ENCODE data around the gene PROX1. TPM values are rescaled to one million over a fixed set of nuclear protein-coding genes. Genes with fewer than 3 reads are reported as not detected.

Gene PROX1
- total and polyA plus RNA-seq, 2 donors (not counting 1 experiment from before 2014, with no cell fraction given): 0.24 to 3.8 TPM

- Histone ChIP-seq H3K9ac (ENCODE audit: low read length) (no peak overlapping the region), H3K9me3 (ENCODE audit: control extremely low read depth in 1 of 3, control insufficient read depth in 2 of 3, insufficient read depth in 1 of 3, low read length in 2 of 3) (peaks cover 3 to 45% (median 9%) of the 10 kb centered on the region in 3 donors), H3K4me3 (ENCODE audit: control extremely low read depth in 1 of 5, extremely low read depth in 1 of 5, insufficient read depth in 1 of 5, low read depth in 2 of 5, low read length in 4 of 5) (no peak overlapping the region), H3K27me3 (replicated peaks in 1 of 4; ENCODE audit: control extremely low read depth in 1 of 4, control insufficient read depth in 3 of 4, insufficient read depth in 4 of 4, low read length in 3 of 4) (peaks cover 0 to 87% (median 62%) of the 10 kb centered on the region in 4 experiments), H2AFZ (ENCODE audit: insufficient read depth, low read depth, low read length, poor library complexity, severe bottlenecking) (no peak overlapping the region), H3K36me3 (replicated peaks in 1 of 2; ENCODE audit: control extremely low read depth in 1 of 2, control insufficient read depth in 1 of 2, extremely low read depth in 1 of 2, insufficient read depth in 2 of 2, low read length in 1 of 2) (no peaks in the 10 kb centered on the region), H3K79me2 (ENCODE audit: control insufficient read depth, insufficient read depth, low read length) (no peaks in the 10 kb centered on the region), H3K4me1 (ENCODE audit: control insufficient read depth in 2 of 2, insufficient read depth in 2 of 2, low read length in 2 of 2) (peaks cover 15 to 28% of the 10 kb centered on the region in 2 donors), H3K4me2 (replicated peaks; ENCODE audit: low read depth, low read length, poor library complexity, severe bottlenecking) (no peak overlapping the region), H3K27ac (ENCODE audit: low read length in 2 of 2) (no peak overlapping the region), H4K20me1 (ENCODE audit: control insufficient read depth, insufficient read depth, low read length, poor library complexity, severe bottlenecking) (no peaks in the 10 kb centered on the region)
- POLR2A ChIA-PET: no interaction called here
- peaks cover 4% of the 10 kb centered on the region for H3K9me3 Mint-ChIP-seq (ENCODE audit: insufficient read depth)
- no peak overlapping the region for H3K27ac Mint-ChIP-seq
- H3K4me1 Mint-ChIP-seq: peaks cover 26% of the 10 kb centered on the region
- H3K4me3 Mint-ChIP-seq: no peak overlapping the region
- TF ChIP-seq, protein P1, sequence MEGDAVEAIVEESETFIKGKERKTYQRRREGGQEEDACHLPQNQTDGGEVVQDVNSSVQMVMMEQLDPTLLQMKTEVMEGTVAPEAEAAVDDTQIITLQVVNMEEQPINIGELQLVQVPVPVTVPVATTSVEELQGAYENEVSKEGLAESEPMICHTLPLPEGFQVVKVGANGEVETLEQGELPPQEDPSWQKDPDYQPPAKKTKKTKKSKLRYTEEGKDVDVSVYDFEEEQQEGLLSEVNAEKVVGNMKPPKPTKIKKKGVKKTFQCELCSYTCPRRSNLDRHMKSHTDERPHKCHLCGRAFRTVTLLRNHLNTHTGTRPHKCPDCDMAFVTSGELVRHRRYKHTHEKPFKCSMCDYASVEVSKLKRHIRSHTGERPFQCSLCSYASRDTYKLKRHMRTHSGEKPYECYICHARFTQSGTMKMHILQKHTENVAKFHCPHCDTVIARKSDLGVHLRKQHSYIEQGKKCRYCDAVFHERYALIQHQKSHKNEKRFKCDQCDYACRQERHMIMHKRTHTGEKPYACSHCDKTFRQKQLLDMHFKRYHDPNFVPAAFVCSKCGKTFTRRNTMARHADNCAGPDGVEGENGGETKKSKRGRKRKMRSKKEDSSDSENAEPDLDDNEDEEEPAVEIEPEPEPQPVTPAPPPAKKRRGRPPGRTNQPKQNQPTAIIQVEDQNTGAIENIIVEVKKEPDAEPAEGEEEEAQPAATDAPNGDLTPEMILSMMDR (IDR thresholded peaks at IDR 0.05): no peak
- no peak for TF ChIP-seq EZH2 (IDR thresholded peaks at IDR 0.05; ENCODE audit: borderline replicate concordance, insufficient read depth, low read depth, low read length, poor library complexity, severe bottlenecking)
- 25% methylated on average over 16 of the region's 36 CpGs for WGBS (ENCODE audit: insufficient coverage)
- peaks cover 74% of the 10 kb centered on the region for H3K27me3 Mint-ChIP-seq
- DNase-seq (no peak), ATAC-seq (ENCODE audit: low read depth) (no peak)
- intact Hi-C loops (cut with micrococcal nuclease): no loop called here
- CTCF ChIA-PET: no interaction called here
Observed at GRCh38 chr1:213983493-213984386, 4.0 kb upstream of the PROX1 start.

Measured in B cell (primary cell).